ENCODE results near the gene ADAMTS17.

The ADAMTS17 gene

DNA sequence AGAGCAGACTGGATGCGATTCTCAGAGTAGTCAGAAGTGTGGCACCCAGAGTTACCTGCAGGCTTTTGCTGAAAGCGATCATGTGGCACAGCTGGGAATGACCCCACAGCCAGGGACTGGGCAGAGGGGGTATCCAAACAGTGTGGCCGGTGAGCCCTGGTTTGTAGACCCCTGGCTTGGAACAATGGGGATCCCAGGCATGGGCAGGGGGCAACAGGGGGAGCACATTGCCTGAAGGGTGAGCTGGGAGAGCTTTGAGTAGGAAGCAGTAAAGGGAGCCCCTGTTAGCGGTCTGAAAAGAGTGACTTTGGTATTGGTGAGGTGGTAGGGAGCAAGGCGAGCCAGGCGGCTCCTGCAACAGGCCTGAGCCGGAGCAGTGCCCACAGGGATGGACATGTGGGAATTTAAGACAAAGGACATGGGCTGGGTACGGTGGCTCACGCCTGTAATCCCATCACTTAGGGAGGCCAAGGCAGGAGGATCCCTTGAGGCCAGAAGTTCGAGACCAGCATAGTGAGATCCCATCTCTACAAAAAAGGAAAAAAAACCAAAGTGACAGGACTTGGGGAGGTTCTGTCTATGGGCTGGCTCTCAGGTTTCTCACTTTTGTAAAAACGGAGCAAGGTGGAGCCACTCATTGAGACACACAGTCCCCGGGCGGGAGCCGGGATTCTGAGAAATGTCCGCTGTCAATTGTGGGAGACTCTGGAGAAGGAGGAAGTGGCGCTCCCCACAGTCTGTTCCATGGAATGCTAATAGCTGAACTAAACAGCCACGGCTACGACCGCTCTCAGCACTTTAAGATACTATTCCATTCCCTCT, 384.7 kb downstream of the ADAMTS17 start:
- H3K36me3 ChIP-seq (ENCODE audit: insufficient read depth, low read length), result no peaks in the 10 kb centered on the region
- no peak overlapping the region for H3K9ac ChIP-seq (ENCODE audit: low read depth, low read length)
- H3K4me2 ChIP-seq (ENCODE audit: low read length), result no peak overlapping the region
- no peaks in the 10 kb centered on the region for H3K9me3 ChIP-seq (replicated peaks; ENCODE audit: low read length)
- no peaks in the 10 kb centered on the region for H3K4me1 ChIP-seq (ENCODE audit: control insufficient read depth, insufficient read depth, low read length)
- peaks cover 2% of the 10 kb centered on the region for H3K27me3 ChIP-seq (ENCODE audit: control insufficient read depth, insufficient read depth, low read length)
- H3K4me3 ChIP-seq (ENCODE audit: low read length), result no peak overlapping the region

- H3K4me3 ChIP-seq (ENCODE audit: low read length), result no peak overlapping the region
Measured at GRCh38 chr15:99956022-99956775, 385.6 kb downstream of the ADAMTS17 start.

DNA sequence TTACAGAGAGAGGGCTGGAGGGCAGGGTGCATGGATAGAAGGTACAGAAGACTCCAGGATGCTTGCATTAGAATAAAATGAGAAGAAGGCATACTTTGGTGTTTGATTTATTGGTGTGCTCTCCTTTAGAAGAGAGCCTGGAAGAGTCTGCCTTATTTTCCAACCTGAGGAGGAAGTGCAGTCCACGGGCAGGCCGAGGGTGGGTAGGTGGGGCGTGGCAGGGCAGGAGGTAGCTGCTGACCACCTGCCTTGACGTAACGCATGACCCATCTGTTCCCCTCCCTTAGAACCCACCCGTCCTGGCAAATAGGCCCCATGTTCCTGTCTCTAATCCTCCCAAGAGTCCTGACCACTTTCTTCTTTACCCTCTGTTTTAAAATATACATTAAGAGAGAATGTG, 386.2 kb downstream of the ADAMTS17 start:
- Histone ChIP-seq H3K27me3 (ENCODE audit: control insufficient read depth, insufficient read depth, low read length) (peaks cover 2% of the 10 kb centered on the region), H3K4me3 (ENCODE audit: low read length) (no peak overlapping the region), H3K4me2 (ENCODE audit: low read length) (no peak overlapping the region), H3K9ac (ENCODE audit: low read depth, low read length) (no peak overlapping the region), H3K36me3 (ENCODE audit: insufficient read depth, low read length) (no peaks in the 10 kb centered on the region), H3K9me3 (replicated peaks; ENCODE audit: low read length) (no peaks in the 10 kb centered on the region), H3K4me1 (ENCODE audit: control insufficient read depth, insufficient read depth, low read length) (no peaks in the 10 kb centered on the region)

More at GRCh38 chr15:99956022-99956775, 385.6 kb downstream of the ADAMTS17 start:
- Histone ChIP-seq H3K4me2 (ENCODE audit: low read length) (no peak overlapping the region), H3K27me3 (ENCODE audit: control insufficient read depth, insufficient read depth, low read length) (peaks cover 2% of the 10 kb centered on the region), H3K9ac (ENCODE audit: low read depth, low read length) (no peak overlapping the region), H3K9me3 (replicated peaks; ENCODE audit: low read length) (no peaks in the 10 kb centered on the region), H3K4me1 (ENCODE audit: control insufficient read depth, insufficient read depth, low read length) (no peaks in the 10 kb centered on the region), H3K36me3 (ENCODE audit: insufficient read depth, low read length) (no peaks in the 10 kb centered on the region)

- Histone ChIP-seq H3K9ac (ENCODE audit: low read depth, low read length) (no peak overlapping the region), H3K4me1 (ENCODE audit: control insufficient read depth, insufficient read depth, low read length) (no peaks in the 10 kb centered on the region), H3K36me3 (ENCODE audit: insufficient read depth, low read length) (no peaks in the 10 kb centered on the region), H3K4me2 (ENCODE audit: low read length) (no peak overlapping the region), H3K9me3 (replicated peaks; ENCODE audit: low read length) (no peaks in the 10 kb centered on the region), H3K4me3 (ENCODE audit: low read length) (no peak overlapping the region), H3K27me3 (ENCODE audit: control insufficient read depth, insufficient read depth, low read length) (peaks cover 2% of the 10 kb centered on the region)
Measured at GRCh38 chr15:99955181-99955525, 386.6 kb downstream of the ADAMTS17 start.

GRCh38 chr15:99954361-99955180, 387.2 kb downstream of the ADAMTS17 start:
- no peaks in the 10 kb centered on the region for H3K9me3 ChIP-seq (replicated peaks; ENCODE audit: low read length)
- H3K36me3 ChIP-seq (ENCODE audit: insufficient read depth, low read length), result no peaks in the 10 kb centered on the region
- H3K4me1 ChIP-seq (ENCODE audit: control insufficient read depth, insufficient read depth, low read length), result no peaks in the 10 kb centered on the region
- no peak overlapping the region for H3K4me3 ChIP-seq (ENCODE audit: low read length)
- no peaks in the 10 kb centered on the region for H3K27me3 ChIP-seq (ENCODE audit: control insufficient read depth, insufficient read depth, low read length)
- H3K9ac ChIP-seq (ENCODE audit: low read depth, low read length), result no peak overlapping the region
- H3K4me2 ChIP-seq (ENCODE audit: low read length), result no peak overlapping the region

- no peaks in the 10 kb centered on the region for H3K36me3 ChIP-seq (ENCODE audit: insufficient read depth, low read length)
- no peaks in the 10 kb centered on the region for H3K9me3 ChIP-seq (replicated peaks; ENCODE audit: low read length)
- H3K4me3 ChIP-seq (ENCODE audit: low read length), result no peak overlapping the region
- H3K4me2 ChIP-seq (ENCODE audit: low read length), result no peak overlapping the region
- H3K4me1 ChIP-seq (ENCODE audit: control insufficient read depth, insufficient read depth, low read length), result no peaks in the 10 kb centered on the region
- no peaks in the 10 kb centered on the region for H3K27me3 ChIP-seq (ENCODE audit: control insufficient read depth, insufficient read depth, low read length)
- H3K9ac ChIP-seq (ENCODE audit: low read depth, low read length), result no peak overlapping the region
Measured at GRCh38 chr15:99953886-99954285, 387.9 kb downstream of the ADAMTS17 start.

DNA sequence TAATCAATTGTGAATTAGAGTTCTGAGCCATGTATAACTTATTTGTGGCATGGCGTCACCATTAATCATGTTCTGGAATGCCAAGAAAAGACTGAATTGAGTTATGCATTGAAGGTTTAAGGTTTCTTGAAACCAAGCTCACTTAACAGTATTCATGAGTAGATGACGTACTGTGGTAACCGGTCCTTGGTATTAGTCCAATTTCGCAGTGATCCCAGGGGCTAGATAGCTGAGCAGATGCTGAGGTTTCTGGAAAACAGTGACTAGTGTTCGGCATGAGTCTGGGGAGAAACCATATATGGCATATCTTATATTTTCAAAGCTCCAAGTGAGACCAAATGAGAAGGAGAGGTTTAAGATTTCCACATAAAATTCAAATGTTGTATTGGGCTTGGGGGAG, 390.3 kb downstream of the ADAMTS17 start:
- H3K27me3 ChIP-seq (ENCODE audit: control insufficient read depth, insufficient read depth, low read length), result no peaks in the 10 kb centered on the region
- H3K4me3 ChIP-seq (ENCODE audit: low read length), result no peak overlapping the region
- H3K9me3 ChIP-seq (replicated peaks; ENCODE audit: low read length), result peaks cover 4% of the 10 kb centered on the region
- H3K36me3 ChIP-seq (ENCODE audit: insufficient read depth, low read length), result no peaks in the 10 kb centered on the region
- H3K4me2 ChIP-seq (ENCODE audit: low read length), result no peak overlapping the region
- no peak overlapping the region for H3K9ac ChIP-seq (ENCODE audit: low read depth, low read length)
- no peaks in the 10 kb centered on the region for H3K4me1 ChIP-seq (ENCODE audit: control insufficient read depth, insufficient read depth, low read length)

GRCh38 chr15:99944131-99944530, 397.6 kb downstream of the ADAMTS17 start:
- Histone ChIP-seq H3K36me3 (ENCODE audit: insufficient read depth, low read length) (no peaks in the 10 kb centered on the region), H3K9ac (ENCODE audit: low read depth, low read length) (no peak overlapping the region), H3K4me3 (ENCODE audit: low read length) (no peak overlapping the region), H3K4me1 (ENCODE audit: control insufficient read depth, insufficient read depth, low read length) (no peaks in the 10 kb centered on the region), H3K27me3 (ENCODE audit: control insufficient read depth, insufficient read depth, low read length) (no peaks in the 10 kb centered on the region), H3K4me2 (ENCODE audit: low read length) (no peak overlapping the region), H3K9me3 (replicated peaks; ENCODE audit: low read length) (peaks cover 4% of the 10 kb centered on the region)

GRCh38 chr15:99943466-99943865, 398.3 kb downstream of the ADAMTS17 start:
- H3K36me3 ChIP-seq (ENCODE audit: insufficient read depth, low read length), result no peaks in the 10 kb centered on the region
- H3K4me3 ChIP-seq (ENCODE audit: low read length), result no peak overlapping the region

DNA sequence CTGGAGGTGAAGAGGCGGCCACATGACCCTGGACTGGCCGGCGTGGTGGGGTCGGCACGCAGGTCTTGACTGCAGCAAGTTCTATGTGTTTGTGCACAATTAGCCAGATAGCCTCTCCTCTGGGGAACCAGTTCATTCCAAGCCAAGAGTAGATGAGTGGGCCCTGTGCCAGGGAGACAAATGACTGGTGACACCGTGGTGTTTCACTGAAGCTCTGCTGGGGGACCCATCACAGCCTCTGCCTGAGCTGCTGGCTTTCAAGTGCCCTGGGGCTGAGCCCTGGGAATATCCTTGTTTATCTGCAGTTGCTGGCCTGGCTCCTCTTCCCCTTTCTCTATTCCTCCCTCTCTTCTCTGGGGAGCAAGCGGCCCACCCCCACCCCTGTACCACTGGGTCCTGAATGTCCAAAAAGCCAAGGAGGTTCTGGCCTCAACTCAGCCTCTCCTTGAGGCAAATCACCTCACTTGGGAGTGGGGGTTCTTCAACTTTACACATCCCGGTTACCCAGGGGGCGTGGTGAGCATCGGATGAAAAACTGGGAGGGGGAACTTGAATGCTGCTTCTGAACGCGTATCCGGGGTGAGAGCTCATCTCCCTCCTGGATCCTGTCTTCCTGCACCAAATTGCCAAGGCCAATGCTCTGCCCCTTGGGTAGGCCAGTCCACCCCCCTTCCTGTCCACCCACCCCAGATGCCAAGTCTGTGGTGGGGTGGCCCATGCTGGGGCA, 408.9 kb downstream of the ADAMTS17 start:
- no peaks in the 10 kb centered on the region for H3K9me3 ChIP-seq (replicated peaks; ENCODE audit: low read length)
- no peak overlapping the region for H3K4me3 ChIP-seq (ENCODE audit: low read length)
- H3K4me1 ChIP-seq (ENCODE audit: control insufficient read depth, insufficient read depth, low read length), result peaks cover 14% of the 10 kb centered on the region
- peaks cover 8% of the 10 kb centered on the region for H3K27me3 ChIP-seq (ENCODE audit: control insufficient read depth, insufficient read depth, low read length)
- no peaks in the 10 kb centered on the region for H3K36me3 ChIP-seq (ENCODE audit: insufficient read depth, low read length)
- no peak overlapping the region for H3K4me2 ChIP-seq (ENCODE audit: low read length)
- no peak overlapping the region for H3K9ac ChIP-seq (ENCODE audit: low read depth, low read length)

More at GRCh38 chr15:99943466-99943865, 398.3 kb downstream of the ADAMTS17 start:
- H3K9me3 ChIP-seq (replicated peaks; ENCODE audit: low read length), result peaks cover 4% of the 10 kb centered on the region
- H3K4me1 ChIP-seq (ENCODE audit: control insufficient read depth, insufficient read depth, low read length), result no peaks in the 10 kb centered on the region
- H3K27me3 ChIP-seq (ENCODE audit: control insufficient read depth, insufficient read depth, low read length), result no peaks in the 10 kb centered on the region
- H3K9ac ChIP-seq (ENCODE audit: low read depth, low read length), result no peak overlapping the region
- H3K4me2 ChIP-seq (ENCODE audit: low read length), result no peak overlapping the region

Data from skeletal muscle satellite cell (primary cell).